ENCODE results near the gene FBXO24. TPM values are rescaled to one million over a fixed set of nuclear protein-coding genes. Genes with fewer than 3 reads are reported as not detected.

Gene FBXO24
- total and polyA plus RNA-seq, 9 of the 15 experiments (the other 6 are each of a cell fraction or from before 2014, with no cell fraction given) = 0.17 to 0.95 (median 0.50) TPM

DNA sequence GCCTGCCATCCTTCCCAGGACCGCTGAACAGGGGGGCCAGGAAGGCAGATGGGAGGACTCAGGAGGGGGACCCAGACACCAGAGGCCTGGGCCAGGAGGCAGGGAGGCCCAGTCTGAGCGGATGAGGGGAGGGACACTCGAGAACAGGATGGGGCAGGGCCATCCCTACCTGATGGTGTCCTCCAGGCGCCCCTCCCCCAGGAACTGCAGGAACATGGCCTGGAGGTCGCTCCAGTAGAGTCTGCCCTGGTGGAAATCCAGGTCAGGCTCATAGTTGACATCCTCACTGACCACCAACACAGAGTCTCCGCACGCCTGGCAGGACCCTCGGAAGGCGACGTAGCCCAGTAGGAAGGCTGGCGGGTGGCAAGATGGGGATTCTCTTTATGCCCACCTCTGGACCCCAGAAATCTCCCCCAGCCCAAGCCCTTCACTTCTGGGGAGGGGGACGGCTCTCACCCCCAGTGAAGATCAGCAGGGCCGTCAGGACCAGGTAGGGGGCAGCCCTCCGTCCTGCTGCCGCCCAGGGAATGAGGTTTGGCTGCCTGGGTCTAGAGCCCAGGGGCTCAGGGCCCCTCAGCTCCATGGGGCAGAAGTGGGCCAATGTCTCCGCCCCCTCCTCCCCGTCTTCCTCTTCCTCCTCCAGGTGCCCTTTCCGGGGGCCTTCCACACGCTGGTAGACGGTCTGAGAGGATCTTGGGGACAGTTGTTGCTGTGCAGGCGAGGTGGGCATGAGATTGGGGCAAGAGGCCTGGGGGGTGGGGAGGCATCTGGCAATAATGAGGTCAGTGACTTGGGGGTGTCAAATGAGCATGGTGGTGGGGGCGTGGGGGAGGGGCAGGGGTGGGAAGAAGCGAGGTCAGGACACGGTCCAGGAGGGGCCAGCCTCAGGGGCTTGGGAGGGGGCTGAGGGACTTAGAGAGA is 54.7 kb downstream of the FBXO24 start (continued):
- TF ChIP-seq SRF (CRISPR knock-in tag; IDR thresholded peaks at IDR 0.05) = no peak
- TF ChIP-seq BRD9 (IDR thresholded peaks at IDR 0.05; ENCODE audit: low read depth, partially characterized antibody) = no peak
- TF ChIP-seq SIRT6 (IDR thresholded peaks at IDR 0.05; ENCODE audit: low read depth, low read length) = no peak
- TF ChIP-seq HDAC1 (IDR thresholded peaks at IDR 0.05) = no peak
- no peak; the same call in 1 of the 2 replicates for TF ChIP-seq GABPB1 (CRISPR knock-in tag; IDR thresholded peaks at IDR 0.05)
- TF ChIP-seq ZNF282 (CRISPR knock-in tag; IDR thresholded peaks at IDR 0.05) = no peak
- TF ChIP-seq, protein P1, sequence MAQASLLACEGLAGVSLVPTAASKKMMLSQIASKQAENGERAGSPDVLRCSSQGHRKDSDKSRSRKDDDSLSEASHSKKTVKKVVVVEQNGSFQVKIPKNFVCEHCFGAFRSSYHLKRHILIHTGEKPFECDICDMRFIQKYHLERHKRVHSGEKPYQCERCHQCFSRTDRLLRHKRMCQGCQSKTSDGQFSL (CRISPR knock-in tag; IDR thresholded peaks at IDR 0.05) = no peak
- TF ChIP-seq, protein P1 (tag; IDR thresholded peaks at IDR 0.05) = no peak
- peak; percentile 34 for TF ChIP-seq RBBP5 (IDR thresholded peaks at IDR 0.05; ENCODE audit: borderline replicate concordance, insufficient read depth, low read length, poor library complexity, severe bottlenecking)
- no peak for TF ChIP-seq MBD1 (CRISPR knock-in tag; IDR thresholded peaks at IDR 0.05)
- TF ChIP-seq CCAR2 (IDR thresholded peaks at IDR 0.05; ENCODE audit: low read depth, low read length) = no peak
- TF ChIP-seq SMAD2 (IDR thresholded peaks at IDR 0.05; ENCODE audit: low read depth, low read length) = no peak
- no peak for TF ChIP-seq HOXB6 (CRISPR knock-in tag; IDR thresholded peaks at IDR 0.05; ENCODE audit: borderline replicate concordance)
- TF ChIP-seq TFAM (CRISPR knock-in tag; conservative IDR thresholded peaks at IDR 0.05) = no peak
- no peak for TF ChIP-seq SRSF3 (IDR thresholded peaks at IDR 0.05; ENCODE audit: insufficient read depth, low read length)
- TF ChIP-seq ZNF316 (IDR thresholded peaks at IDR 0.05) = no peak
- TF ChIP-seq, protein P2, sequence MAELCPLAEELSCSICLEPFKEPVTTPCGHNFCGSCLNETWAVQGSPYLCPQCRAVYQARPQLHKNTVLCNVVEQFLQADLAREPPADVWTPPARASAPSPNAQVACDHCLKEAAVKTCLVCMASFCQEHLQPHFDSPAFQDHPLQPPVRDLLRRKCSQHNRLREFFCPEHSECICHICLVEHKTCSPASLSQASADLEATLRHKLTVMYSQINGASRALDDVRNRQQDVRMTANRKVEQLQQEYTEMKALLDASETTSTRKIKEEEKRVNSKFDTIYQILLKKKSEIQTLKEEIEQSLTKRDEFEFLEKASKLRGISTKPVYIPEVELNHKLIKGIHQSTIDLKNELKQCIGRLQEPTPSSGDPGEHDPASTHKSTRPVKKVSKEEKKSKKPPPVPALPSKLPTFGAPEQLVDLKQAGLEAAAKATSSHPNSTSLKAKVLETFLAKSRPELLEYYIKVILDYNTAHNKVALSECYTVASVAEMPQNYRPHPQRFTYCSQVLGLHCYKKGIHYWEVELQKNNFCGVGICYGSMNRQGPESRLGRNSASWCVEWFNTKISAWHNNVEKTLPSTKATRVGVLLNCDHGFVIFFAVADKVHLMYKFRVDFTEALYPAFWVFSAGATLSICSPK (IDR thresholded peaks at IDR 0.05; ENCODE audit: borderline replicate concordance) = no peak
